H1 (cell line): ENCODE results near the gene TMEM243. TPM values are rescaled to one million over a fixed set of nuclear protein-coding genes. Genes with fewer than 3 reads are reported as not detected.
A peak's percentile ranks its signal among the peaks of the same experiment; 100 is the strongest.

Experiments
- CBX8 ChIP-seq: fragments of 300-800, 300-1000 bp; sonication (generic); IDR thresholded peaks from 2 replicates; pipeline ENCODE4 v1.7.1; 2016; ENCODE audit warnings: low read depth, low read length, borderline replicate concordance
- CHD2 ChIP-seq: IDR thresholded peaks from 2 replicates; pipeline ENCODE4 v1.6.1; 2012; ENCODE audit warnings: low read length, improper control_type of control experiment
- FOSL1 ChIP-seq: IDR thresholded peaks from 2 replicates; pipeline ENCODE4 v1.6.1; 2011; ENCODE audit warnings: mild to moderate bottlenecking, low read depth, low read length, moderate library complexity; ENCODE audit not compliant: insufficient read depth
- HDAC2 ChIP-seq, 2 experiments: fragments of 300-600 bp in 1 of 2; sonication (generic) in 1 of 2; IDR thresholded peaks; 2 replicates each; pipeline ENCODE4 v1.6.1; 2011 to 2012; ENCODE audit warnings: low read depth in 2 of 2, low read length in 2 of 2, mild to moderate bottlenecking in 2 of 2, moderate library complexity in 2 of 2, borderline replicate concordance in 1 of 2, inconsistent platforms in 1 of 2
- KDM4A ChIP-seq: IDR thresholded peaks from one replicate; pipeline ENCODE4 v1.7.1; 2012; ENCODE audit warnings: low read depth, mild to moderate bottlenecking, moderate library complexity, low read length, inconsistent platforms; ENCODE audit not compliant: severe bottlenecking
- NANOG ChIP-seq: IDR thresholded peaks from 2 replicates; pipeline ENCODE4 v1.6.1; 2011; ENCODE audit warnings: low read length, low read depth, mild to moderate bottlenecking, inconsistent platforms; ENCODE audit not compliant: insufficient read depth, poor library complexity, severe bottlenecking
- RXRA ChIP-seq: IDR thresholded peaks from 2 replicates; pipeline ENCODE4 v1.6.1; 2011; ENCODE audit warnings: low read depth, mild to moderate bottlenecking, low read length, moderate library complexity; ENCODE audit not compliant: insufficient read depth
- SAP30 ChIP-seq: fragments of 300-600 bp; sonication (generic); IDR thresholded peaks from 2 replicates; pipeline ENCODE4 v1.7.1; 2012; ENCODE audit warnings: low read length, moderate library complexity, mild to moderate bottlenecking, inconsistent platforms; ENCODE audit not compliant: insufficient read depth, insufficient replicate concordance
- TBP ChIP-seq: IDR thresholded peaks from 2 replicates; pipeline ENCODE4 v1.6.1; 2011; ENCODE audit warnings: low read depth, low read length, improper control_type of control experiment
- polyA plus RNA-seq, 7 experiments: library from polyadenylated mRNA; depleted of rRNA in 3 of 7; stranded (reverse) in 5 of 7; unstranded in 2 of 7; fragments of >200 nt in 5 of 7; fragments of 200-250 nt in 2 of 7; gene quantifications; 1 replicate in 5 of 7; 2 replicates in 1 of 7; 4 replicates in 1 of 7; pipeline versions ENCODE4 v1.2.1 to v1.2.3, GENCODE V29; 2011 to 2013; ENCODE audit warnings: missing spikeins in 2 of 7, mixed read lengths in 2 of 7
- total RNA-seq: library from RNA; stranded (reverse); fragmentation: NEBNext Ultra II Directional; extraction: Animal tissue kit (Norgen Biotek cat#: 25700); gene quantifications from 2 replicates; pipeline ENCODE4 v1.2.1, GENCODE V29; 2021

TMEM243 gene
- total and polyA plus RNA-seq, 2 of the 8 experiments (the other 6 are each of a cell fraction or from before 2014, with no cell fraction given), result 23.7 to 27.6 TPM

- TF ChIP-seq KDM4A (peak; percentile 78), SAP30 (no peak), CHD2 (no peak), NANOG (no peak), TBP (peak; percentile 65), FOSL1 (no peak), CBX8 (no peak), HDAC2 (IDR thresholded peaks at IDR 0.05; ENCODE audit: borderline replicate concordance in 1 of 2, low read depth in 2 of 2, low read length in 2 of 2) (peak in 1 of 2 experiments; percentile 43; a peak in 1 of 4 replicates), RXRA (no peak)
Measured at GRCh38 chr7:87152112-87152896, 67.2 kb downstream of the TMEM243 start, which contains the start of gene DMTF1 (continued).
